Neural cell (in vitro differentiated cells): ENCODE results near the gene DAG1. TPM values are rescaled to one million over a fixed set of nuclear protein-coding genes. Genes with fewer than 3 reads are reported as not detected.

Experiments
- H2AFZ ChIP-seq: fragments of 200-600, 300-800 bp; sonication (generic), shearing (Covaris generic); 2 replicates; pipeline ENCODE4 v1.6.0; 2014; ENCODE audit warnings: low read depth, mild to moderate bottlenecking, antibody characterized with exemption, low read length, moderate library complexity
- H3F3A ChIP-seq: fragments of 200-600 bp; shearing (Covaris generic); 2 replicates; pipeline ENCODE4 v1.6.1; 2016; ENCODE audit warnings: mild to moderate bottlenecking, moderate library complexity, mixed read lengths, antibody characterized with exemption, low read length; ENCODE audit not compliant: insufficient read depth, poor library complexity, severe bottlenecking
- H3K27ac ChIP-seq: fragments of 200-600, 300-800 bp; sonication (generic), shearing (Covaris generic); 2 replicates; pipeline ENCODE4 v1.5.1; 2014; ENCODE audit warnings: mild to moderate bottlenecking, low read length, moderate library complexity
- H3K27me3 ChIP-seq: fragments of 300-800, 200-600 bp; sonication (generic), shearing (Covaris generic); 2 replicates; pipeline ENCODE4 v1.6.0; 2014; ENCODE audit warnings: mild to moderate bottlenecking, low read depth, low read length, moderate library complexity; ENCODE audit not compliant: insufficient read depth
- H3K36me3 ChIP-seq: fragments of 300-800, 200-600 bp; sonication (generic), shearing (Covaris generic); 2 replicates; pipeline ENCODE4 v1.5.1; 2014; ENCODE audit warnings: mild to moderate bottlenecking, antibody characterized with exemption, low read length, moderate library complexity; ENCODE audit not compliant: insufficient read depth
- H3K4me2 ChIP-seq: fragments of 300-800, 200-600 bp; sonication (generic), shearing (Covaris generic); 2 replicates; pipeline ENCODE4 v1.6.0; 2014; ENCODE audit warnings: mild to moderate bottlenecking, low read length
- H3K4me3 ChIP-seq: fragments of 300-800, 200-600 bp; sonication (generic), shearing (Covaris generic); 2 replicates; pipeline ENCODE4 v1.5.1; 2014; ENCODE audit warnings: mild to moderate bottlenecking, low read length, moderate library complexity
- H3K79me2 ChIP-seq: fragments of 200-600 bp; shearing (Covaris generic); replicated peaks from 2 replicates; pipeline ENCODE4 v1.6.0; 2014; ENCODE audit warnings: mild to moderate bottlenecking, low read length, moderate library complexity; ENCODE audit not compliant: insufficient read depth
- H3K9ac ChIP-seq: fragments of 300-800, 200-600 bp; sonication (generic), shearing (Covaris generic); 2 replicates; pipeline ENCODE4 v1.6.1; 2016; ENCODE audit warnings: mild to moderate bottlenecking, low read length, mixed read lengths
- H3K9me2 ChIP-seq: fragments of 200-600 bp; shearing (Covaris generic); 2 replicates; pipeline ENCODE4 v1.6.1; 2016; ENCODE audit warnings: mild to moderate bottlenecking, low read length, mixed read lengths; ENCODE audit not compliant: insufficient read depth
- H3K9me3 ChIP-seq: fragments of 200-600, 300-800 bp; sonication (generic), shearing (Covaris generic); 2 replicates; pipeline ENCODE4 v1.6.1; 2016; ENCODE audit warnings: mild to moderate bottlenecking, mixed run types, low read length, moderate library complexity, mixed read lengths
- H4K20me1 ChIP-seq: fragments of 200-600 bp; shearing (Covaris generic); 2 replicates; pipeline ENCODE4 v1.6.1; 2016; ENCODE audit warnings: mild to moderate bottlenecking, mixed run types; ENCODE audit not compliant: insufficient read depth
- CTCF ChIP-seq: fragments of 450-650 bp; IDR thresholded peaks from 2 replicates; pipeline ENCODE4 v1.5.1; 2014; ENCODE audit warnings: antibody characterized with exemption, mild to moderate bottlenecking, moderate library complexity; ENCODE audit not compliant: poor library complexity, severe bottlenecking
- EP300 ChIP-seq: fragments of 450-650 bp; conservative IDR thresholded peaks from 2 replicates; pipeline ENCODE4 v1.6.1; 2014; ENCODE audit warnings: antibody characterized with exemption, mild to moderate bottlenecking, moderate library complexity; ENCODE audit not compliant: poor library complexity, severe bottlenecking
- EZH2 ChIP-seq: fragments of 200-600, 300-800 bp; shearing (Covaris generic), sonication (generic); IDR thresholded peaks from 2 replicates; pipeline ENCODE4 v1.6.1; 2014; ENCODE audit warnings: antibody characterized with exemption, low read length, borderline replicate concordance, mild to moderate bottlenecking; ENCODE audit not compliant: insufficient read depth, poor library complexity, severe bottlenecking
- MXI1 ChIP-seq: fragments of 450-650 bp; conservative IDR thresholded peaks from 2 replicates; pipeline ENCODE4 v1.6.1; 2014; ENCODE audit warnings: antibody characterized with exemption, mild to moderate bottlenecking; ENCODE audit not compliant: poor library complexity, severe bottlenecking
- POLR2AphosphoS5 ChIP-seq: IDR thresholded peaks from 2 replicates; pipeline ENCODE4 v1.6.1; 2012
- RAD21 ChIP-seq: fragments of 450-650 bp; conservative IDR thresholded peaks from 2 replicates; pipeline ENCODE4 v1.6.1; 2014; ENCODE audit warnings: antibody characterized with exemption, mild to moderate bottlenecking, moderate library complexity
- REST ChIP-seq: IDR thresholded peaks from 2 replicates; pipeline ENCODE4 v1.6.1; 2012; ENCODE audit warnings: borderline replicate concordance
- SMC3 ChIP-seq: fragments of 450-650 bp; conservative IDR thresholded peaks from 2 replicates; pipeline ENCODE4 v1.6.1; 2014; ENCODE audit warnings: antibody characterized with exemption, mild to moderate bottlenecking, moderate library complexity; ENCODE audit not compliant: poor library complexity
- TAF1 ChIP-seq: IDR thresholded peaks from 2 replicates; pipeline ENCODE4 v1.6.1; 2012; ENCODE audit warnings: low read depth
- polyA plus RNA-seq: library from polyadenylated mRNA; depleted of rRNA; stranded (reverse); fragments of >200 nt; gene quantifications from 2 replicates; pipeline ENCODE4 v1.2.3, GENCODE V29; 2014

DAG1 gene
- polyA plus RNA-seq, 1 donor from 2014 or later: 14.3 TPM

GRCh38 chr3:49529567-49529966 is 59.5 kb downstream of the DAG1 start:
- Histone ChIP-seq H3K27ac (no peak overlapping the region), H3K9me3 (no peaks in the 10 kb centered on the region), H3K9me2 (no peaks in the 10 kb centered on the region), H3K79me2 (no peaks in the 10 kb centered on the region), H3K4me2 (no peak overlapping the region), H2AFZ (no peak overlapping the region), H3K4me3 (no peak overlapping the region), H3K27me3 (no peaks in the 10 kb centered on the region), H3K9ac (no peak overlapping the region), H3K36me3 (peaks cover 7% of the 10 kb centered on the region), H3F3A (no peaks in the 10 kb centered on the region), H4K20me1 (no peaks in the 10 kb centered on the region)
- no peak for TF ChIP-seq RAD21
- no peak for TF ChIP-seq EP300
- no peak for TF ChIP-seq CTCF
- TF ChIP-seq REST: no peak
- no peak for TF ChIP-seq SMC3
- no peak for TF ChIP-seq MXI1
- no peak for TF ChIP-seq EZH2
- no peak for TF ChIP-seq POLR2AphosphoS5
- no peak for TF ChIP-seq TAF1

GRCh38 chr3:49530231-49530630 is 60.2 kb downstream of the DAG1 start:
- Histone ChIP-seq H3K4me3 (no peak overlapping the region), H3K27me3 (no peaks in the 10 kb centered on the region), H3K79me2 (no peaks in the 10 kb centered on the region), H2AFZ (no peak overlapping the region), H3F3A (no peaks in the 10 kb centered on the region), H3K9me3 (no peaks in the 10 kb centered on the region), H3K9ac (no peak overlapping the region), H3K27ac (no peak overlapping the region), H3K4me2 (no peak overlapping the region), H4K20me1 (no peaks in the 10 kb centered on the region), H3K9me2 (no peaks in the 10 kb centered on the region), H3K36me3 (peaks cover 7% of the 10 kb centered on the region)
- no peak for TF ChIP-seq EP300
- no peak for TF ChIP-seq RAD21
- no peak for TF ChIP-seq TAF1
- no peak for TF ChIP-seq POLR2AphosphoS5
- no peak for TF ChIP-seq CTCF
- no peak for TF ChIP-seq REST
- TF ChIP-seq MXI1: no peak
- TF ChIP-seq SMC3: no peak
- TF ChIP-seq EZH2: no peak
